GM19238 (cell line): ENCODE results near the gene MAP3K14.

Experiments
- DNase-seq: peaks from one replicate; pipeline ENCODE4 v3.0.0; 2011; ENCODE audit warnings: low spot score; ENCODE audit not compliant: insufficient read length

Gene MAP3K14

DNA sequence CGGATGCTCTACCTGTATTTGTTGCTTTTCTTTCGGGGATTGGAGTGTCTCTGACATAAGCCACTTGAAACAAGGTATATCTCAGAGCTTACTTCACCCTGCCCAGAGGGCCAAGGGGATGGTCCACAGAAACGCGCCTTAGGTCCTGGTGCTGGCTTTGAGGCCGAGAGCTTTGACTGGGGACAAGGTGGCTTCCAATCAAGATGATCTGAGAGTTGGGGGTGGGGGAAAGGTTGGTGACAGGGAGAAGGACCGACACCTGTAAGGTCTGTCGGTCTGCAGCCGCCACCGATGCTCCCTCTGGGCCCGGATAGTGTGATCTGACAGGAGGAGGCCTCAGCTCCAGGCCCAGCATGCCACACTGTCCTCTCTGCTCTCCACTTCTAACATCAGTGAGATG lies 33.1 kb downstream of the MAP3K14 start:
- DNase-seq: no peak

DNA sequence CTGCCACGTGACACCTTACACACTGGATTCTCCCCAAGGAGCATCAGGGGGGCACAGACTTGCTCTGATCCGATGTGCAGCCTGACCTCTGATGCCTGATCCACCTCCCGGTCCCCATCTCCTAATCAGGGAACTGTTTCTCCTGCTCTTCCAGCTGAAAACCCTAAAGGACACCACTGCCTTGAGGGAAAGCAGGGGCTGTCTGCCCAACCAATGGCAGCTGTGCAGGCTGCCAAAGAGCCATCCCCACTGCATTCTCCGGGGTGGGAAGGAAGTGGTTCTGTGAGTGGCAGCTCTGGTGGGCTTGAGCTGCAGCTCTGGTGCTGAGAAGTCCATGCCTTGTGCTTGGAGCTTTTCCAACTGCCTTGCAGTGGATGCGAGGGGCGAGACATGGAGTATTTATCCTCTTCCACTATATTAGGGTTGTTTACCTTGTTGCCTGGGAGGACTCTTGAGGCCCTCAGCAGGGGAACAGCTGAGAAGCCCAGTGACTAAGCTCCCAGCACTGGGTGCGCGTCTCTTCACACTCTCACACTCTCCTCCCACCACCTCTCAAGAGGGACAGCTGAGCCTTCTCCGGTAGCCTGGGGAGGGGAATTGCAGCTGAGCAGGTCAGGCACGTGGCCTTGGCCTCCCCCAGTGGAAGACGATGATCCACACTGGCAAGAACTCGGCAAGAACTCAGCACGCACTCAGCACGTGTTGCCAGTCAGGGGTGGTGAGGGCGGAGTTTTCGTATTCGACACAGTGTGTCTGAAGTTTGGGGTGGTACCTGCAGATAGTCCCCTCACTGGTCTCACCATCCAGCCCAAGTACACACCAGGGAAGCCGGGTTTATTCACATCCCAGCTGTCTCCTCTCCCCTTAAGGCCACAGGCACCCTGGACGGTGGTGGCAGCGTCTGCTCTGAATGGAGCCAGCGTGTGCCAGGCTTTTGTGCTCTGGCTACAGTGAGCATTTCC lies 33.9 kb downstream of the MAP3K14 start:
- DNase-seq: no peak

GRCh38 chr17:45279898-45280297 lies 36.9 kb downstream of the MAP3K14 start:
- no peak for DNase-seq

- DNase-seq: no peak
These were observed 38.8 kb downstream of the MAP3K14 start for GRCh38 chr17:45277992-45278391.

- peak; percentile 84 for DNase-seq
These were observed 39.5 kb downstream of the MAP3K14 start for GRCh38 chr17:45277216-45277849.

- no peak for DNase-seq
These were observed 40.8 kb downstream of the MAP3K14 start for GRCh38 chr17:45276031-45276430.

DNA sequence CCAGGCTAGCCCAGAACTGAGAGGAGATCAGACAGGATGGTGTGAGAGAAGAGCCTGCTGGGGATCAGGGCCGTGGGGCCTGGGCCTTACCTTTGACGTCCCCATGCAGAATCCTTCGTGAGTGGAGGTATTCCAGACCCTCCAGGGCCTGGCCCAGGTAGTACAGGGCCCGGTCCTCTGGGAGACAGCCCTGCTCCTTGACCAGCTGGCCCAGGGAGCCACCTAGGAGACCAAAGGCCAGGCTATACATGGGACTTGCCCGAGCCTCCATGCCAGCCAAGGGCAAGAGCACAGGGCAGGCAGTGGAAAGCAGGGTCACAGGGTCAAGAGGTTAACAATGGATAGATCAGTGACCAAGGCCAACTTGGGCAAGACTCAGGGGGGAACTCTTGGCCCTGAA lies 42.8 kb downstream of the MAP3K14 start:
- DNase-seq: no peak

- no peak for DNase-seq
These were observed 43.3 kb downstream of the MAP3K14 start for GRCh38 chr17:45273551-45273957.

GRCh38 chr17:45271603-45272002 lies 45.2 kb downstream of the MAP3K14 start:
- no peak for DNase-seq

DNA sequence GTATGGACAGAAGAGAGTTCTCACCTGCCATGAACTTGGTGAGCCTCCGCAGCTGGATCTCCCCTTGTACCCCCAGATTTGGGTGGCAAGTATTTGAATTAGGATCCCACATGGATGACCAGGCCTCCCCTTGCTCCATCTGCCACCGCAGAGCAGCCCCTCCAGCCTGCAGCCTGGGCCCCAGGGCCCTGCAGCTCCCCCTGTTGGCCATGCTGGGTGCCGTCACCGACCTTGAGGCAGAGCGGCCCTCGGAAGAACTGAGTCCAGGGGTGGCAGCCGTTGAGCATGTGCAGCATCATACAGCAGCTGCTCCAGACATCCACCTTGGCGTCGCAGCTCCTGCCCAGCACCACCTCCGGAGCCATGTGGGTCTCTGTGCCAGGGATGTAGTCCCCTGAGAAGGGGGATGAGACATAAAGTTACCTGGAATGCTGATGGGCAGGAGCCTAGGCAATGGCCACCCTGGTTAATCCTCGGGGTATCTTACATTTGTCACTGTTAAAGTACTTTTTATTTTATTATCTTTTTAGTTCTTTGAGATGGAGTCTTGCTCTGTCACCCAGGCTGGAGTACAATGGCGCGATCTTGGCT lies 45.9 kb downstream of the MAP3K14 start:
- DNase-seq: no peak

- no peak for DNase-seq
These were observed 46.9 kb downstream of the MAP3K14 start for GRCh38 chr17:45269912-45270311.

DNA sequence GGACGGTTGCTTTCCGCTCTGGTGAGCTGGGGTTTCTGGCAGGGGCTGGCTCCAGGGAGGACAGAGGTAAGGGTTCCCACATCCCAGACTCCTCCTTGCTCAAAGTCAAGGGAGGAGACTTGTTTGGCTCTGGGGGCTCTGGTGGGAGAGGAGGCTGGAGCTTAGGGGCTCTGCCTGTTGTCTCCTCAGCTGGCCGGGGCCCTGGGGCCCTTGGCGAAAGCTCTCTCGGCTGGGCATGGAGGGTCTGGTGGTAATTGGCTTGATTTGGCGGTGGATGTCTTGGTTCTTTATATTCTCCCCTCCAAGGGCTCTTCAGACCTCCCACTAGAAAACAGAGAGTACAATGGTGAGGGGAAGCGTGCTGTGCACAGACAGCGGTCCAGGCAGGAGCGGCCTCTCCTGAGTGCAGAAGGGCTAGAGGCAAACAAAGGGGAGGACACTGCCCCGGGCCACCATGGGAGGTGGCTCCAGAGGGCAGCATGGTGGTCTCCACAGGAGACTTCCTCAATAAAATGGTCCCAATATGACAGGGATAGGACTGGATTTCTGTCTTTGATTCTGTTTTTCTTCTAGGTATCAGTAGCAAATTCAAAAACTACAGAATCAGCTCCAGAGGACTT lies 49.3 kb downstream of the MAP3K14 start:
- no peak for DNase-seq

GRCh38 chr17:45266372-45266926 lies 50.4 kb downstream of the MAP3K14 start:
- no peak for DNase-seq

DNA sequence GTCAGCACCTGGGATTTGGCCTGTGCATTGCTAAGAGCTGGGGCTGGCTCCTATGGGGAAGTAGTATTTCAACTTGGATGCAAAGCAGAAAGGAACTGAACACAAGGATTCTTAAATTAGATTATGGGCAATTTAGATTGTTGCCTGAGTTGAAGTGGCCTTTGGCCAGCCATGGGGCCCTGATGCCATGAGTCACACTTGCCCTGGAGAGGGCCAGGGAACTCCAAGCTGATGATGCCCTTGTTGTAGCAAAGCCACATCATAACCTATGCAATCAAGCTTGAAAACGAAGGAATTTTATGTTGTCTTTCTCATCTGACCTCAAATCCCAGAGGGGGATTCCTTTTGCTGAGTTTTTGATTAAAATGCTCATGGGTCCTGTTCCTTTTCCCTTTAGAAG lies 51.0 kb downstream of the MAP3K14 start:
- DNase-seq: no peak

- DNase-seq: no peak
These were observed 51.8 kb downstream of the MAP3K14 start for GRCh38 chr17:45264988-45265387.

- no peak for DNase-seq
These were observed 52.4 kb downstream of the MAP3K14 start for GRCh38 chr17:45264430-45264829.

GRCh38 chr17:45263477-45263860 lies 53.4 kb downstream of the MAP3K14 start:
- no peak for DNase-seq

DNA sequence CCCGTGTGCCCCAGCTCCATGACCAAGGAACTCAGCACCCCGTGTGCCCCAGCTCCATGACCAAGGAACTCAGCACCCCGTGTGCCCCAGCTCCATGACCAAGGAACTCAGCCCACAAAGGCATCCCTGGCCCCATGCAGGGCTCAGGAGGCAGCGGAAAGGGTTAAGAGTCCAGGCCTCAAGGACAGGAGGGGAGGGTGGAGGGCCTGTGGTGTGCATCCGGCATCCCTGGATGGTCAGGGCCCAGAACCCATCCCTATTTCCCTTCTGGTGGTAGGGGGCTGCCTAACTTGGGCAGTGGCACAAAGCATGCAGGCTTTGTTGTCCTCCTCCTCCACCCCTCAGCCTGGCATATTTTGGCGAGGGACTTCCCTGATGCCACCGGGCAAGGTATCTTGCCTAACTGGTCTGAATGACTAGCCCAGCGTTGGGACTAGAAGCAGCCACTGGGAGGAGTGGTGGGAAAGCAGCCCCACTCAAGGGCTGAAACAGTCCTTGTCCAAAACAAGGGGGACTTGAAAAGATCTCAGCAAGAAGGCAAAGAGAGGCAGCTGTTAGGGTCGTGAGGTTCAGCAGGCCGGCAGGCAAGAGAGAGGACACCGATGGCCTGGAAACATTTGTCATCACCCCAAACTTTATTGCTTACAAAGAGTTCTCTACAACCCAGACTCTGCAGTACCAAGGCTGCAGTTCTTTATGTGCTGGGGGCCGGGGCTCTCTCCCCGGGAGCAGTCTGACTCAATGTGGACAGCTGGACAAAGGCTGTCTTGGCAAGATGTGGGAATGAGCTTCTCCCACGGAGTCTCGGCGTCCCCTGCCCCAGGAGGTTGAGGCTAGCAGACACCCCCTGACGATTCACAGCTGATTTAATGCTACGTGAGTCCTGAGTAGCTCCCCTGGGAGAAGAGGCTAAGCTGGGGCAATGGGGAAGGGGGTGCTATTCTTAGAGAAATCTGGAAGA lies 54.0 kb downstream of the MAP3K14 start:
- DNase-seq: no peak

- peak; percentile 80 for DNase-seq
These were observed 55.0 kb downstream of the MAP3K14 start, which contains the start of gene SPATA32 for GRCh38 chr17:45261577-45262515. Gene SPATA32, minus strand, starts transcription at chr17:45262094. Its CDS starts 78 bp downstream, at chr17:45262016.
